Activated CD4-positive, alpha-beta T cell treated with anti-CD3 and anti-CD28 coated beads for 48 hours (primary cell): ENCODE data around the gene IGFBP5.

Experiments used
- DNase-seq: peaks from one replicate; pipeline ENCODE4 v3.0.0-alpha.2; 2020

Gene IGFBP5

DNA sequence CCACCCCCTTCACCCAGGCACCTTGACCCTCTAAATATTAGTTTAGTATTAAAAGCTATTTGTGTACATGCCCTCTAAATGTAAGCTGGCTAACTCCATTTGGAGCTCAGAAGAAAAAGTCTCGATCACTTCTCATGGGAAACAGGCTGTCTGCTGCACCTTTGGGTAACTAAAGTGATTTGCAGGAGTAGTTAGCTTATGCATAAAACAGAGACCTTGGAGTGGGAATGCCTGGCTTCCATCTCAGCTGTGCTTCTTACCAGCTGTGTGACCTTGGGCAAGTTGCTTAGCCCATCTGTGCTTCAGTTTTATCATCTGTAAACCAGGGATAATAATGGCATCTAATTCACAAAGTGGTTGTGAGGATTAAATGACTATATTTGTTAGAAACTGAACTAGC is 32.2 kb downstream of the IGFBP5 start:
- DNase-seq, result no peak

DNA sequence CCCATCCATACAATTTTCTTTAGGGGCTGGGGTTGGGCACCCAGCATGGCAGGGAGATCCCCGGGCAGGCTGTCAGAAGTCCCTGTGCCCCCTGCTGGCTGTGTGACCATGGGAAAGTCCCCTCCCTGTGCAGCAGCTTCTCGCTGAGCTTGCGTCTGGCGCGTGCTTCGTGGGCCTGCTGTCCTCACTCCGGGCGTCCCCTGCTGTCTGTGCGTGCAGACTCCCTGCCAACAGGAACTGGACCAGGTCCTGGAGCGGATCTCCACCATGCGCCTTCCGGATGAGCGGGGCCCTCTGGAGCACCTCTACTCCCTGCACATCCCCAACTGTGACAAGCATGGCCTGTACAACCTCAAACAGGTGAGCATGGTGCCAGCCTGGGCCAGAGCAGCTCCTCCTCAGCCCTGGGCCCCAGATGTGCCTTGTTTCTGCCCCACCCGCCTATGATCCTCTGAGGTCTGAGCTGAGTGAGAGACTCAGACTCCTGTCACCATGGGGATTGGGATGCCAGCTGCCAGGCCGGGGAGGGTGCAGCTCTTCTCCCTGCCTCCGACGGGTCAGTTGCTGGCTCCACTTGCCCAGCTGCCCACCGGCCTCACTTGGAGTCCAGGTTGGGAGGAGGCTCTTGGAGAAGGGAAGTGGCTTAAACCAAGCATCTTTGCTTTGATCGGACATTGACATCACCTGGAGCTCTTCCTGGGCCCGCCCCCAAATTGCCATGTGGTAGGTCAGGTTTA is 33.5 kb downstream of the IGFBP5 start:
- peak; percentile 13 for DNase-seq

DNA sequence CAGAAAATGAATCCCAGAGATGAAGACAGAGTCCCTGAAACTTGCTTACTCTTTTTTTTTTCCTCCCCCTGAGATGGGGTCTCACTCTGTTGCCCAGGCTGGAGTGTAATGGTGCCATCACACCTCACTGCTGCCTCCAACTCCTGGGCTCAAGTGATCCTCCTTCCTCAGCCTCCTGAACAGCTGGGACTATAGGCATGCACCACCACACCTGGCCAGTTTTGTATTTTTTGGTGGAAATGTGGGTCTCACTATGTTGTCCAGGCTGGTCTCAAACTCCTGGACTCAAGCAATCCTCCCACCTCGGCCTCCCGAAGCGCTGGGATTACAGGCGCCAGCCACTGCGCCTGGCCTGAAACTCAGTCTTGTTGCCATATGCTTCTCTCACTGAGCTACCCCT is 34.3 kb downstream of the IGFBP5 start:
- no peak for DNase-seq

DNA sequence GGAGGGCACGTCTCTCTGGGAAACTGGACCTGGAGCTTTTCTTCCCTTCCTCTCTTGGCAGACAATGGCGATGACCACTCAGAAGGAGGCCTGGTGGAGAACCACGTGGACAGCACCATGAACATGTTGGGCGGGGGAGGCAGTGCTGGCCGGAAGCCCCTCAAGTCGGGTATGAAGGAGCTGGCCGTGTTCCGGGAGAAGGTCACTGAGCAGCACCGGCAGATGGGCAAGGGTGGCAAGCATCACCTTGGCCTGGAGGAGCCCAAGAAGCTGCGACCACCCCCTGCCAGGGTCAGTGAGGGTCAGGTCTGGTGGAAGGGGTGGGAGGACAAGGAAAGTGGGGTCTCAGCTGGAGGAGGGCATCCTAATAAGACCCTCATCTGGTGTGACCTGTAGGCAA is 34.9 kb downstream of the IGFBP5 start:
- no peak for DNase-seq

DNA sequence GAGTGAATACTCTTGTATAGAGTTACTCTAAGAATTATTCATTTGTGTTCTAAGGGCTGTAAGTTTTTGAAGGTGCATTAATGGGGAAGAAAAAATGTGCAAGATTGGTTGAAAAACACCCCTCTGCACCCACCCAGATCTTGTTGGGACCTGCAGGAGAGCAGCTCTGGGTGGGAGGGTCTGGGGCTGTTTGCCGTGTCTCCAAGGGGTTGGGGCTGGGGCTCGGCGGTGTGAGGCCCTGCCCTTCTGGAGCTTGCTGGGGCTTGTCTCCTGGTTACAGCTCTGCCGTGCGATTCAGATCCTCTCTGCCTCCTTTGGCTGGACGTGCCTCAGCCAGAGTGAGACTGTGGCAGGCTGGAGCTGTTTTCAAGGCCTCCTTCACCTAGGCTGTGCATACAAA is 36.1 kb downstream of the IGFBP5 start:
- no peak for DNase-seq

DNA sequence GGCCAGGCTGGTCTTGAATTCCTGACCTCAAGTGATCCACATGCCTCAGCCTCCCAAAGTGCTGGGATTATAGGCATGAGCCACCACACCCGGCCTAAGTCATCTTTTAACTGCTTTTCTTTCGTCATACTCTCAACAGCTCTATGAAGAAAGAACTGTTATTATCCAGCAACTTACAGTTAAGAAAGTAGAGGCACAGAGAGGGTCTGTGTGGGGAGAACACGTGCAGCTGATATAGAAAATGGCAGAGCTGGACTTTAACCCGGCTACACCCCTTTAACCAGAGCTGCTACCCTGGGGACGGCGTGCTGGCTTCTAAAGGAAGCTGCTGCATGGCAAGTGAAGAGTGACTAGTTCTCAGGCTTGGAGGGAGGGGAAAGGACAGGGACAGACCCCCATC is 36.6 kb downstream of the IGFBP5 start:
- no peak for DNase-seq

DNA sequence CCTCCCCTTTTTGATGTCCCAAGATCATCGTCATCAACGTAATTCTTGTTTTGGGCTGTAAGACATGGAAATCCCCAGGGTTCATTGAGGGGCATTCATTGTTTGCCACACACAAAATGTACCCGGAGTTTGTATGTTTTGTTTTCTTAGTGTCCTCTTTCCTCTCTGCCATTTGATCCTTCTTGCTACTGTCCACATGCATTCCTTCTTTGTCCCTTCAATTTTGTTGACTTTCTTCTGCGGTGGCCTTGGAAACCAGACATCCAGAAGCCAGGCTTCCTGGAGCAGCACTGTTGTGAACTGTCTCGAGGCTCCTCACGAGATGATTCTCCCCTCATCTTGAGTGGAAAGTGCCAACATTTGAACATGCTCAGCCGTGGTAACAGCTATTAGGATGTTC is 37.4 kb downstream of the IGFBP5 start:
- no peak for DNase-seq

DNA sequence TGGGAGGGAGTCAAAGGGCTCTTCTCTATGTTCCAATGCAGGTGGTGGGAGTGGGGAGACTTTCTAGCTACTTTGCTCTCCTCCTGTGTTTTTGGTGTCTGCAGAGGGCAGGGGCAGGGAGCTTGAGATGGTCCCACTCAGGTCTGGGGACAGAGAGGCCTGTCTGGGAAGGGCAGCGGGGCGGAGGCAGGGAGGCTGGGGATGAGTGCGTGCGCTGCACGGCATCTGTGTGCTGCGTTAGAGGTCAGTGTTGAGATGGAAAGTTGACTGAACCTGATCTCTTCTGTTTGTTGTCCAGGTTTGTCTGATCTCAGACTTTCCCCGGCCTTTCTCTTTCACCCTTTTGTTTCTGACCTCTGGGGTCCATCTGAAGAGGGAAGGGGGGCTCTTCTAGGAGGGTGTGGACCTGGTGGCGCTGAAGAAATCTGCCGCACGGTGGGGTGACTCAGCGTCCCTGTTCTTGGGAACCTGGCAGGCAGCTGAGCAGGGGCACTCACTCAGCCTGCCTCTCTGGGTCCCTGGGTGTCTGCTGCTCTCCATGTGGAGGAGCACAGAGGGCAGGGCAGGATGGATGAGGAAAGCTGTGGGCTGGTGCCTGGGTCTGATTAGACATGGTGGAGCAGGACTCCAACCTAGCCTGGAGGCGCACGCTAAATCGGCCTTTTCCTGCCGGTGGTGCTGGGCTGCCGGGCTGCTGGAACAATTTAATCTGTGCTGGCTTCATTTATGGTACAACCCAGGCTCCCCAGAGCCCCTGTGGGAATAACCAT is 38.1 kb downstream of the IGFBP5 start:
- DNase-seq, result no peak

DNA sequence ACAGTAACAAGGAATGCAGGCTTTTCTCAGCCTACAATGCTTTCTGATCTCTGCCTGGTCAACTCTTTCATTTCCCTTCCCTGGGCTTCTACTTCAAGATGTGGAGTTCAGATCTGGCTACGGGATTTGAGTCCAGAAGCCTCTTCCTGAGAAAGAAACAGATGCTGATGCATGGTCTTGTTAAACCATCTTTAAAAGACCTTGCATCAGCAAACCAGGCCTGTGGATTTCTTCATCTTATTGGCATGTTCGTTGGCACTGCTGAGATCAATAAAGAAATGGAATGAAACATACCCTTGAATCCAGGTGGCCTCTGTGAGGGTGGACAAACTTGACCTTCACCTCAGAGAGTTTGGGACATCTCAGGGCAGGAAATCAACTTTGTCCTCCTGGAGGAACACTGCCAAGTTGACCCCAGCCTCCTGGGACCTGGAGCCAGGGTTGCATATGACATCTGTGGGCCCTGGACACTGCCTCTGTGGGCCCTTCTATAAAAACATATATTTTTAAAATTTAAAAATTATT is 40.8 kb downstream of the IGFBP5 start:
- no peak for DNase-seq

DNA sequence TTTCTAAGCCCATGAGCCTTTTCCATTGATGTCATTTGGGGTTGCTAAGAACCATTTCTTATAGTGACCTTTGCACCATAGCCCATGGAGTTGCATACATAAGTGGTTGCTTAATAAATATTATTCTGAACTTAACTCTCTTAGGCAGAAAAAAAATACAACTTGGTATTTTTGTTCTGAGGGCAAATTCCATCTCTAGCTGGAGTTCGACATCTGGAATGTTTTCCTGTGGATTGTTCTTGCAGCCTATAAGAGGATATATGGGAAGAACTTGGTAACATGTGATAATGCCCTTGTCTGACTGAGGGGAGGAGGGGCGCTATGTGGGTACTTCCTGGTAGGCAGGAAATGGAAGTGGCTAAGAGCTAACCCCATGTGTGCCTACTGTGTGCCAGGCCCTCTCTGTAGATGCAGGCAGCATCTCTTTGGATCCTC is 41.4 kb downstream of the IGFBP5 start:
- no peak for DNase-seq

DNA sequence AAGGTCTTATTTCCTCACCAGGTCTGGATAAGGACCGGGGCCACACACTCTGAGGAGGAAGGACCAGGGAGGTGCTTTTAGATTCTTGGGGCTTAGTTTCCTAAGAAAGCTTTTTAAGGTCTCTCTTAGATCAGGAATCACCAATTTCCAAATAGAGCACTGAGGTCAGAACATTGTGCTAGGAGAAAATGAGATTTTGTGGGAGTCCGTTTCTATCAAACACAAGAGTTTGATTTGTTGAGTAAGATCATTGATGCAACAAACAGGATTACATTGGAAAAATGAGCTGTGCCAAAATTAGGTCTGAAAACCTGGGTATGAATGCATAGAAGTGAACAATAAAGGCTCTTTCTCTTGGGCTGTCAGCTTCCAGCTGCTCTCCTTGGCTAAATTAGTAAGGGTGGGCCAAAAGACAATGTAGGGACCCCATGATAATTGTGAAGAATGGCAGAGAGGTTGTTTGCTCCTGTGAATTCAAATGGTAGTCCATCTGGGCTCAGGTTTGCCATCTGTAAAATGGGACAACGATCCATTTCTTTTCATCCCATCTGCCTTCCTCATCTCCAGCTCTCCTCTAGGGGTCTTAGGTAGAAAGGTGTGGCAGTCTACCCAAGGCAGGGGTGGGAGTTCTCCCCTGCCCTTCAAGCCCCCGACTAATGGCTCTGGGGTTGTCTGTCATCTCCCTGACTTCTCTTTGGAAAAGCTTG is 42.1 kb downstream of the IGFBP5 start:
- no peak for DNase-seq

DNA sequence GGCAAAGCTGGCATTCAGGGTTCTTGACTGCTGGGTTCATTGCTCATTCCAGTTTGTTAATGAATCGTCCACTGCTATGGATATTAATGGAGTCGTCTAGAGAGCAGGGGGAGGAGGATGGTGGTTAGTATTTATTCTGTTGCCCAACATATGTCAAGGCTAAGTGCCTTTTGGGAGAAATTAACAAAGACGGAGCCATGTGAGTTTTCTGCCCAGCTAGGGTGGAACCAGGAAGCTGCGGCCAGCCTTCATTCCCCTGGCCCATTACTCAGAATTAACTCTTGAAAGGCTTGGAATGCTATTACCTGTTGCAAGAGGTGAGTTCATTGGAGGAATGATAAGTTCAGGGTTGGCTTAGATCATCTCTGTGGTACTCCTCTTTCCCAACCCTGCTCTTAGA is 42.8 kb downstream of the IGFBP5 start:
- DNase-seq, result no peak

DNA sequence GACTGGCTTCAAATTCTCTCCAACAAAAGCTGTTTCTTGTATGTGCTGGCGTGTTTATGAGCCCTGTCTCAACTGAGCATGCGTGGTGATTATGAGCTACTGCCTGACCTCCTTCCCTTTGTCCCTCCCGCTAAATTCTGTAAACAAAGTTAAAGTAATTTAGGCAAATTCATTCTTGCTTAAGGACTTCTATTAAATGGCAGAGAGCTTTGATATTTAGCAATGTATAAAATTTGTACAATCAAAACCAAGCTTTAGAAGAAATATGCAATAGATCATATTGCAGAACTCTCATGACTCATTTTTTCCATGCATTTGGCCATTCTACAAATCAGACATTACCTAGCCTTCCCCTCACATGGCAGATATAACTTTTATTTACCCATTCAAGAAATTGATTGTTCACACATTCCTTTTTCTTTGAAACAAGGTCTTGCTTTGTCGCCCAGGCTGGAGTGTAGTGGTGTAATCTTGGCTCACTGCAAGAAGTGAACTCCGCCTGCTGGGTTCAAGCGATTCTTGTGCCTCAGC is 43.9 kb downstream of the IGFBP5 start:
- no peak for DNase-seq

DNA sequence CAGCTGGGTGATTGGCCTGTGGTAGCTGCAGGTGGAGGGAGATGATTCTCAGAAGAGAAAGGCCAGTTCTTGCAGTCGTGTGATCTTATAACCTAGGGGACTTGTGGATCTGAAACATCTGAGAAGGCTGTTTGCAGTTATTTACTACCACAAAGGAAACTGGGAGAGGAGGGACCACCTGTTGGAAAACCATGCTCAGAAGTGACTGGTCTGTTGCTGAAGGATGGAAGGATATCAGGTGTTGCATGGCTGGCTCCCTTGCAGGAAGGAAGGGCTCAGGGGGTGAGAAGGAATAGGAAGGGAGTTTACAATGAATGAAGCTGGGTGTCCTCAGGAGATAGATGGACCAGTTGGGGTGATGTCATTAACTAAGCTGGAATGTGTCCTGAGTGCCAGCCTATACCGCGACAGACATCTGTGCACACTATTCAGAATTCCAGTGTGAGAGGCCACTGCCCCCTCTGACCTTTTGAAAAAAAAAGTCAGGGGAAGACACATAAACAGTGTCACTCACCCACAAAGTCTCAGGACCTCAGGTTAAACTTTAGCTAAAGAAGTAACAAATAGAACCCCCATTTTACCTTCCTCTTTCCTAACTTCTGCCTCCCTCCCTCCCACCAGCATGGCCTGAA is 44.6 kb downstream of the IGFBP5 start:
- DNase-seq, result no peak

DNA sequence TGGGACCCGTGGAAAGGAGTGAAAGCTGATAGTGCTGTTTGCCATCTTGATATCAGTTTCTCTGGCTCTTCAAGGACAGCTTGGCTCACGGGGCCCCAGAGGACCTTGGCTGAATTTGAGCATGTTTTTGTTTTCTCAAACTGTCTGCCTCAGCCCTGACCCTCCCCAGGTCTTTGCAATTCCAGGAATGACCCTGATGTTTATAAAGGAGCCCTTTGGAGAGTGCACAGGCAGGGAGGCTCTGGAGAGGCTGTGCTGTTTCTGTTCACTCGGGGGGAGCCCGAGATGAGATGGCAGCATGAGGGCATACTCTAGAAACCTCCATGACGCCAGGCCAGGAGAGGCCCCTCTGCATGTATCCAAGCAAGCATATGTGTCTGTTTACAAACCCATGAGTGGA is 45.8 kb downstream of the IGFBP5 start:
- no peak for DNase-seq

DNA sequence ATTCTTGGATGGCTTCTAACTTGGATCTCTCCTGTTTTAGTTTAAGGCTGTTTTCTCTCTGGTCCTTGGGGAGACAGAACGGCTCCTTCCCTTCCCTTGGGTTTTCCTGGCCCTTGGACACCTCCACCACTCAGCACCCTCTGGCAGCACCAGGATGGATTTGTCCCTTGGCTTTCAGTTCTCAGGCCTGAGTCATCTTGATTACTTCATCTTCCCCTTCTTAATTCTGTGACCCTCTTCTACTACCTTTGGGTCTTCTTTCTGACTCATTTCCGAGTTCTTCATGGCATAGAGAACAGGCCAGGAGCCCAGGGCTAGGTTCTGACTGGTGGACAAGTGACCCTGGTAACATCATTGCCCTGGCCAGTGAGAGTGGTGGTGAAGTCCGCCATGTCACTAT is 47.2 kb downstream of the IGFBP5 start:
- DNase-seq, result no peak

DNA sequence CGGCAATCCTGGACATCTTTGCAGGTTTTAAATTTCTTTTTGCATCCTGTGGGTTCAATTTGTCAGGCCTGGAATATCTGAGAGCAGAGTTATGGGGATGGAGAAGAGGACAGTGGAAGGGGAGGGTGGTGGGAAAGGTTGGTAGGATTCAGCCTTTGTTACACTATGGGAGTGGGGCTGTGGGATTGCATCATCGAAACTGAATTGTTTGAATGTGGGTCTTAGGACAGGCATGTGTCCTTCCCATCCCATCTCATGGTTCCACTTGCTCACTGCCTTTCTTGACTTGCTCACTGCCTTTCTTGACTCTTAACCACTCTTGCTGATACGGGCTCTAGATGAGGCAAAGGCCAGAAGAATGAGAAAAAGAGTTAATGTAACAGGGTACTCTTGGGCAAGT is 49.2 kb downstream of the IGFBP5 start:
- no peak for DNase-seq

DNA sequence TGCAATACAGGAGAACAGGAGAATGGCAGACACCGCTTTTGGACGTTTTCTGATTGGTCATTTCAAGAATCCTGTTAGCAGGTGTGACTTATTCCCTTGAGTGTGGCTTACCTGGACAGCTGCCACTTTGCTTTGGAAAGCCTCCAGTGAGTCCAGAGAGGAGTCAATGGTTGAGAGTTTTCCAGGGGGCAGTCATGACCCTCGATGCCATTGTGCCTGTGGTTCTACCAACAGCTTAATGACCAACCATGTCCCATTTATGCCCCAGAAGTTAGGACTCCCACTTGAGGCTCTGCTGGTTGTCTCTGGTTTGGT is 49.8 kb downstream of the IGFBP5 start:
- no peak for DNase-seq

DNA sequence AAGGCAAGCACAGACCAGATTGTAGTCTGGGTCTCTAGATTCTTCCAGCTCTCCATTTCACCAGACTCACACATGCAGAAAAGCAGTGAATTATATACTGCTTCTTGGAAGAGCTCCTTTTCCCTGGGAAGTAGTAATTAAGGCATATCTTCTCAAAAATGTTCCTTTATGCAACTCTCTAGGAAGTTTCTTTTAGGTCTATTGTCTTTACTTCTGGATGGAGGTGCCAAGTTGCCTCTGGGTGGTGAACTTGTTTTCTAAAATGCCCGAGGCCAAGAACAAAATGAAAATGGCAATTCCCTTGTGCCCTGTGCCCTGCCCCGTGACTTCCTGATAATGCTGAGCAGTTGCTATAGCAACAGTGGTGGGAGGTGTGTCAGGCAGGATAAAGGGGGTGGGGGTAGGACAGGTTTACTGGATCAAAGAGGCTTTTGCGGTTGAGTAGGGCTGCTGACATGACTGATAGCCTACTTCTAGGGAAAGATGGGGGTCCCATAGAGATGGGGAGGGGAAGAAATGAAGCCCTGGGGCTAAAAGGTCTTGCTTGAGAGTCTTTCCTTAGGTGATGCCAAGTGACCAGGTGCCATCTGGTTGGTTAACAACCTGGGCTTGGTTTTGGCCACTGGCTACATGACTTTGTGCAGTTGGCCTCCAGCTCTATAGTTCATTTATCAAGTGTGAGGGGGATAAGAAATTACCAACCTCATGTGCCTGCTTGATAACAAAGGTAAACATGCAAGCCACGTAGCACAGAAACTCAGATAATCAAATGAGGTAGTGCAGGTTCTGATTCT is 50.3 kb downstream of the IGFBP5 start:
- DNase-seq, result no peak

DNA sequence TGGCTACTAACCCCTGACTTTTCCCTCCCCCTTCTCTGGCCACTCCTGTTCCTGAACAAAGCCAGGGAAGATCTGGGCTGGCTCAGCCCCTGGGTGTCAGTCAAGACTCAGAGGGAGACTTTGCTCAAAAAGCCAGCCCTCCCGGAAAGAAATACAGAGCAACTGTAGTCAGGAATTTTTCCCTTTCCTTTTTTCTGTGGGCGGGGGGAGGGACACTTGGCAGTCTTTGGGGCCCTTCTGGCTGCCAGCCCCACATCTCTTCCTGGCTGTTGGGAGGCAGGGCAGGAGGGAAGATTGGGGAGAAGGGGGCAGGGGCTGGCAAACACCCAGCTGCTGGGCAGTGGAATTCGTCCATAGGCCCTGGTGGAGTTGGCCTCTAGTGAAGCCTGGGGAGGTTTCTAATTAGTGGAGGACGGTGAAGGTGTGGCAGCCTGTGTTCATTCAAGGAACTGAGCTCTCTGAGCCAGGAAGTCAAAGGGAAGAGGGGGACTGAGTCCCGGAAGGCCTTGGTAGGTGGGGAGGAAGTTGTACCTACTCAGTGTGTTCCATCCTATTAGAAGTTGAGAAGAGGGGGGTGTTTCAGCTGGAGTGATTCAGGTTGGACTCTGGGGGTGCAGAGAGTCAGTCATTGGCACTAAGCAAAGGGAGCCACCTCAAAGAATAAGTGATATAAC is 51.2 kb downstream of the IGFBP5 start:
- DNase-seq, result no peak

DNA sequence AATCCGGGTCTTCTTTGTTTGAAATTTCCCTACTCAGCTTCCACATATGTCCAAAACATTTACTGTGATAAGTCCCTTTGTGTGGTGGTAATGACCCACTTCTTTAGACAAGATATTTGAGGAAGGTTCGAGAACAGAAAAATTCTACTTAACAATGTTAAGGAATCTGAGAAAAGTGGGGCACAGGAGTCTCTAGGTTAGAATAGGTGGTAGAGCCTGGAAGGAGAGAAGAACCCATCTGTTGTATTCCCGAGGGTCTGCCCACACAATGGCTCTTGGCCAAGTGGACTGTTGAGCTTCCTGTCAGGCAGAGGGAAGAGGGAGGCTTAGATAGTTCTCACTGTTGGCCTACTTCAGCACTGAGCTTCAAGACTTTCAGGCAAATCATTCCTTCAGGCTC is 57.9 kb downstream of the IGFBP5 start:
- DNase-seq, result no peak
